Fibroblast of mammary gland (primary cell): ENCODE measurements around the gene TNNT2.

Source experiments
- DNase-seq: peaks from one replicate; pipeline ENCODE4 v3.0.0-alpha.2; 2010; ENCODE audit warnings: low read depth
- H3K4me3 ChIP-seq: 2 replicates; pipeline ENCODE4 v1.5.1; 2011; ENCODE audit warnings: low read depth, mild to moderate bottlenecking, low read length, moderate library complexity; ENCODE audit not compliant: control insufficient read depth
- TF ChIP-seq, protein P1 (sequence below): conservative IDR thresholded peaks from 2 replicates; pipeline ENCODE4 v1.5.1; 2011; ENCODE audit warnings: low read depth, low read length, inconsistent platforms; ENCODE audit not compliant: control insufficient read depth, insufficient read depth

TNNT2 gene

DNA sequence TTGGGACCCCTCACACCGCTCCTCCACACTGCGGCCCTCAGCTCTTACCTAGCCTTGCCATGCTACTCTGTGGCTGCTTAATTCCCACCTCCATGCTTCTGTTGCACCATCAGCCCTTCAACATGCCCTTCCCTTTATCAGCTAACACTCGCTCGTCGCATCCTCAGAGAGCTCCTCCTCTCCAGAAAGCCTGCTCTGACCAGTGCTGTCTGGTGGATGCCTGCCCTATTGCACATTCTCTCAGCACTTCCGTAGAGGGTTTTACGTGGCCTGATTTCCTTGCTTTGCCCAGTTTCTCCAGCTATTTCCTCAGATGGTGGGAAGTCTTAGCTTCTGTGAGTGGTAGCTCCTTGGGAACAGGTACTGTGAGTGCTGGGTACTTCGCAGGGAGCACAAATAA is 32.0 kb upstream of the TNNT2 start:
- H3K4me3 ChIP-seq: no peak overlapping the region
- TF ChIP-seq, protein P1, sequence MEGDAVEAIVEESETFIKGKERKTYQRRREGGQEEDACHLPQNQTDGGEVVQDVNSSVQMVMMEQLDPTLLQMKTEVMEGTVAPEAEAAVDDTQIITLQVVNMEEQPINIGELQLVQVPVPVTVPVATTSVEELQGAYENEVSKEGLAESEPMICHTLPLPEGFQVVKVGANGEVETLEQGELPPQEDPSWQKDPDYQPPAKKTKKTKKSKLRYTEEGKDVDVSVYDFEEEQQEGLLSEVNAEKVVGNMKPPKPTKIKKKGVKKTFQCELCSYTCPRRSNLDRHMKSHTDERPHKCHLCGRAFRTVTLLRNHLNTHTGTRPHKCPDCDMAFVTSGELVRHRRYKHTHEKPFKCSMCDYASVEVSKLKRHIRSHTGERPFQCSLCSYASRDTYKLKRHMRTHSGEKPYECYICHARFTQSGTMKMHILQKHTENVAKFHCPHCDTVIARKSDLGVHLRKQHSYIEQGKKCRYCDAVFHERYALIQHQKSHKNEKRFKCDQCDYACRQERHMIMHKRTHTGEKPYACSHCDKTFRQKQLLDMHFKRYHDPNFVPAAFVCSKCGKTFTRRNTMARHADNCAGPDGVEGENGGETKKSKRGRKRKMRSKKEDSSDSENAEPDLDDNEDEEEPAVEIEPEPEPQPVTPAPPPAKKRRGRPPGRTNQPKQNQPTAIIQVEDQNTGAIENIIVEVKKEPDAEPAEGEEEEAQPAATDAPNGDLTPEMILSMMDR: no peak
- DNase-seq: no peak

DNA sequence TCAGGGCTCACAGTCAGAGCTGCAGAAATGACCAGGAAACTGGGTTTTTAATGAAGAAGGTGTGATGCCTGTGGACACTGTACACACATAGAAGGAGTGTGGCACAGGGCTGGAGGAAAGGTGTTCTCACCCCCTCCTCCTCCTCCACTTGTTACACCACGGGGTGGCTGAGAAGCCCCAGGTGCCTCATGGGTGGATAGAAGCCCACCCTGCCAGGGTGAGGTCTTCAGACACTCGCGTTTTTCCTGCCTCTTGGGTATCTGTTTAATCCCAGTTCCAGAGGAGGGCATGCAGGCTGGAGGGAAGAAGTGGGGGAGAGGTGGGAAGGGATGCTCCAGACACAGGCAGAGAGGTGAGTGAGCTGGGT is 31.3 kb upstream of the TNNT2 start:
- H3K4me3 ChIP-seq: no peak overlapping the region
- TF ChIP-seq, protein P1: no peak
- DNase-seq: no peak

DNA sequence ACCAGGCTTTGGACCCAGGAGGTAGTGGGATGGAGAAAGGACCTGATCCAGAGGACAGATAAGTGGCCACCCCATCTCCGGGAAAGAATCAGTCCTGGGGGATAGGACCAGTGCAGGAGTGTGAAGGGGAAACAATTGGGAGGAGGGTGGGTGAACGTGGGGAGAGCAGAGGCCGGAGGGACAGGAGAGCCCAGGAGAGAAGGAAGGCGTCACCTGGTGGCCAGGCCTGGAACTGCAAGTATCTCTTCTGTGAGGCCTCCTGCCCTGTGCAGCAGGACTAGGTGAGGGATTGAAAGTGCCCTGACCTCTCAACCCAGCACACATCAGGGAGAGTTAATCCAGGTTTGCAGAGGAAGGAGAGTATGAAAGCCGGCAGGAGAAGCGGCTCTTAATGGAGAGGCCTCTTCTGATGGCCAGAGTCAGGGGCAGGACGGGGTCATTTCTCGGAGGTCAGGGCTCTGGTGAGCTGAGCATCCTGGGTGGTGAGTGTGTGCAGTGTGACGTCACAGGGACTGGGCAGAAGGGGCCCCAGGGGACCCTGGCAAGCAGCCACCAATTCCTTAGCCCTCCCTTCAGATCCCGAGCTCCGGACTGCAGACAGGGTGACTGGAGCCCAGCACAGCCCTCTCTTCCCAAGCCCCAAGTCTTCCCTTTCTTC is 30.8 kb upstream of the TNNT2 start:
- TF ChIP-seq, protein P1: peak; percentile 98
- DNase-seq: peak; percentile 72
- no peak overlapping the region for H3K4me3 ChIP-seq

DNA sequence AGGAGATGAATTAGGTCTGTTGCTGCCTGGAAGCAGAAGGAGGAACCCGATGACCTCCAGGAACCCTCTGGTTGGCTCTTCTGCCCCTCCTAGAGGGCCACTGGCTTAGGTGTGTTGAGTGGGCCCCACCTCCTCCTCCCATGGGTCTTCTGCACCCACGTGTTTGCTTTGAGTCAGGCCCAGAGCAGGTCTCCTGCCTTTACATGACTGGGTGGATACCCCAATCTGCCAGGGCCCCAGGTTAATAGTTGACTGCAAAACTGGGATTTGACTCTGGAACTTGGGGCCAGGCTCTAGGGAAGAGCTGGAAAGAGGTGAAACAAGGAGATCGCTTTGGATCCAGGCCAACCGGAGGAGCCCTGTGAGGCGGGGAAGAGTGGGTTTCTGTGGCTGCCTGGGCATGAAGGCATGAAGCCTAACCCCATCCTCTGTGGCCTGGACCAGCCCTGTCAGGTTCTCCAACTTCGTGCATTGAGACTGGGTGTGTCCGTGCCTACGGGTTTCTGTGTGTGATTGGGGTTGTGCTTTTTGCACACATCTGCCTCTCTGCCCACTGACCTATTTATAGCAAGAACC is 29.4 kb upstream of the TNNT2 start:
- no peak overlapping the region for H3K4me3 ChIP-seq
- TF ChIP-seq, protein P1: no peak
- no peak for DNase-seq

DNA sequence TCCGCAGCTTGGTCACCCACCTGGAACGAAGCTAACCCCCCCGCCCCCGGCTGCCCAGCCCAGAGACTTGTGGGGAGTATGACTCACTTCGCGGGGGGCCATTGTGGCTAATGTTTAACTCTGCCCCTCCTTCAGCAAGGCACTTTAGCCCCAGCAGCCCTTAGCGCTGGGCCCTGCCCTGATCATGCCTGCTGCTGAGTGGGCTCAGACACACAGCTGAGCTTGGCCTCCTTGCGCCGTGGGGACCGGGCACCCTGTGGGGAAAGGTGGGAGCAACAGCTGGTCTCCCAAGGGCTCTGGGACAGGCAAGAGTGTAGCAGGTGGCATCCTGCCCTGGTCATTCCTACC is 28.0 kb upstream of the TNNT2 start:
- no peak for DNase-seq
- TF ChIP-seq, protein P1: no peak
- H3K4me3 ChIP-seq: no peak overlapping the region

DNA sequence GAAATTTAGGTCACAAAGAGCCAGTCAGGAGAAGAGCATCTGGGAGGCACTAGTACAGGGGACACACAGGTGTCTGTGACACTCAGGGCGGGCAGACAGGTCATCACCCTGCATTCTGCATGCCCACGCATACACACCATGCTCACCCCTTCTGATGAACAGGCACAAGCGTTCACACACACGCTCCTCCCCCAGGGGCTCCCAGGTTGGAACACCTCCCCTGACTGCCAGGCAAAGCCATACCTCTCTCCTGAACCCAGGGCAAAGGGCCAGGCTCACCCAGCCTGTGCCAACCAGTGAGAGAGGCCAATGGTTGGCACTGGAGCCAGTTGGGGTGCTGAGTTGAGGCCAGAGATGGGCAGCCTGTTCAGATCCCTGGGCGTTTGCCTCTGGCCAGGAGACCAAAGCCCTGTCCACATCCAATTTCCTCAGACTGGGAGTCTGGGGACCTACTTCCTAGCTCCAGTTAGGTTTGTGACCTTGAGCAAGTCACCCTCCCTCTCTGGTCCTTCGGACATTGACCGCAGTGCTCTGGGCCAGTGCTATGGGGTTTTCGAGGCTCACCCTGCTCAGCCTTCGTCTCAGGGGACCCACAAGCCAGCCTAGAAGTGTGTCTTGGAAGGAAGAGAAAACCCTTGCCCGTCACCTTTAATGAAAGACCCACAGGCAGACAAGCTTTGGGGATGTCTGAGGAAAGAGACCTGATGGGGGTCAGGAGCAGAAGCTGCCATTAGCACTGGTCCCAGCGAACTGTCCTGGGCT is 27.4 kb upstream of the TNNT2 start:
- TF ChIP-seq, protein P1: no peak
- H3K4me3 ChIP-seq: no peak overlapping the region

More for the DNA sequence above, 27.4 kb upstream of the TNNT2 start:
- no peak for DNase-seq
